ENCODE data around the gene UTP11. TPM values are rescaled to one million over a fixed set of nuclear protein-coding genes. Genes with fewer than 3 reads are reported as not detected.

UTP11 gene
- total RNA-seq, 1 experiment from 2014 or later = 48.1 TPM

GRCh38 chr1:38021969-38022368 lies 9.4 kb downstream of the UTP11 start:
- ChIA-PET POLR2A (ENCODE audit: unreplicated experiment) (no interaction called here), CTCF (no interaction called here)
- DNase-seq = no peak
- H3K4me3 ChIP-seq (ENCODE audit: low read length) = no peak overlapping the region
- H3F3A ChIP-seq (ENCODE audit: low read length, unreplicated experiment) = no peaks in the 10 kb centered on the region
- TF ChIP-seq CTCF (conservative IDR thresholded peaks at IDR 0.05; ENCODE audit: low read depth, low read length) = no peak
- TF ChIP-seq EZH2 (IDR thresholded peaks at IDR 0.05; ENCODE audit: low read length, unreplicated experiment) = no peak
- no peak for TF ChIP-seq EZH2phosphoT487 (IDR thresholded peaks at IDR 0.05; ENCODE audit: borderline replicate concordance, low read length)
- H2AFZ ChIP-seq (ENCODE audit: low read length) = no peak overlapping the region
- no peaks in the 10 kb centered on the region for H3K4me1 ChIP-seq (ENCODE audit: insufficient read depth, low read length)
- H3K9ac ChIP-seq (ENCODE audit: low read length) = no peak overlapping the region
- no peak overlapping the region for H3K27ac ChIP-seq (ENCODE audit: low read length)
- H3K36me3 ChIP-seq (ENCODE audit: low read depth, low read length) = peaks cover 66% of the 10 kb centered on the region
- no peak overlapping the region for H3K4me2 ChIP-seq (ENCODE audit: low read length)
- peaks cover 4% of the 10 kb centered on the region for H3K79me2 ChIP-seq (ENCODE audit: low read length)
- H3K9me3 ChIP-seq (ENCODE audit: low read length) = no peaks in the 10 kb centered on the region
- ATAC-seq = no peak
- no peaks in the 10 kb centered on the region for H3K9me2 ChIP-seq (replicated peaks; ENCODE audit: low read length)
- no peaks in the 10 kb centered on the region for H4K20me1 ChIP-seq (ENCODE audit: low read length)
- no peaks in the 10 kb centered on the region for H3K27me3 ChIP-seq (ENCODE audit: low read length)
- intact Hi-C loops (cut with micrococcal nuclease) = no loop called here
- BruUV-seq (replicated peaks) = no TSS peak

GRCh38 chr1:38022810-38023209 lies 10.3 kb downstream of the UTP11 start:
- Histone ChIP-seq H3K9ac (ENCODE audit: low read length) (no peak overlapping the region), H3K79me2 (ENCODE audit: low read length) (no peaks in the 10 kb centered on the region), H3K4me3 (ENCODE audit: low read length) (no peak overlapping the region), H2AFZ (ENCODE audit: low read length) (no peak overlapping the region), H3K9me2 (replicated peaks; ENCODE audit: low read length) (no peaks in the 10 kb centered on the region), H3K9me3 (ENCODE audit: low read length) (no peaks in the 10 kb centered on the region), H3K36me3 (ENCODE audit: low read depth, low read length) (peaks cover 58% of the 10 kb centered on the region), H4K20me1 (ENCODE audit: low read length) (no peaks in the 10 kb centered on the region), H3F3A (ENCODE audit: low read length, unreplicated experiment) (no peaks in the 10 kb centered on the region), H3K27ac (ENCODE audit: low read length) (no peak overlapping the region), H3K27me3 (ENCODE audit: low read length) (no peaks in the 10 kb centered on the region), H3K4me1 (ENCODE audit: insufficient read depth, low read length) (peaks cover 4% of the 10 kb centered on the region), H3K4me2 (ENCODE audit: low read length) (no peak overlapping the region)
- no TSS peak for BruUV-seq (replicated peaks)
- DNase-seq (no peak), ATAC-seq (no peak)
- TF ChIP-seq EZH2 (IDR thresholded peaks at IDR 0.05; ENCODE audit: low read length, unreplicated experiment) = no peak
- TF ChIP-seq CTCF (conservative IDR thresholded peaks at IDR 0.05; ENCODE audit: low read depth, low read length) = no peak
- no peak for TF ChIP-seq EZH2phosphoT487 (IDR thresholded peaks at IDR 0.05; ENCODE audit: borderline replicate concordance, low read length)
- POLR2A ChIA-PET (ENCODE audit: unreplicated experiment) = interaction anchor here (0.6 kb wide), 1 partner anchor 826 kb away, joined by 5 read pairs; no protein-coding TSS in a partner anchor
- intact Hi-C loops (cut with micrococcal nuclease) = no loop called here
- CTCF ChIA-PET = interaction anchor here (0.6 kb wide), 1 partner anchor 15 kb away, joined by 4 read pairs; no protein-coding TSS in a partner anchor

GRCh38 chr1:38025233-38025632 lies 12.7 kb downstream of the UTP11 start:
- Histone ChIP-seq H3K4me1 (ENCODE audit: insufficient read depth, low read length) (peaks cover 27% of the 10 kb centered on the region), H3K27me3 (ENCODE audit: low read length) (no peaks in the 10 kb centered on the region), H3F3A (ENCODE audit: low read length, unreplicated experiment) (no peaks in the 10 kb centered on the region), H4K20me1 (ENCODE audit: low read length) (no peaks in the 10 kb centered on the region), H3K9me3 (ENCODE audit: low read length) (no peaks in the 10 kb centered on the region), H3K4me3 (ENCODE audit: low read length) (no peak overlapping the region), H3K79me2 (ENCODE audit: low read length) (no peaks in the 10 kb centered on the region), H3K36me3 (ENCODE audit: low read depth, low read length) (peaks cover 38% of the 10 kb centered on the region), H2AFZ (ENCODE audit: low read length) (no peak overlapping the region), H3K9me2 (replicated peaks; ENCODE audit: low read length) (no peaks in the 10 kb centered on the region), H3K4me2 (ENCODE audit: low read length) (no peak overlapping the region), H3K27ac (ENCODE audit: low read length) (no peak overlapping the region), H3K9ac (ENCODE audit: low read length) (no peak overlapping the region)
- ChIA-PET CTCF (no interaction called here), POLR2A (ENCODE audit: unreplicated experiment) (interaction anchor here (0.6 kb wide), 1 partner anchor 98 kb away, joined by 3 read pairs; no protein-coding TSS in a partner anchor)
- intact Hi-C loops (cut with micrococcal nuclease) = no loop called here
- BruUV-seq (replicated peaks) = no TSS peak
- TF ChIP-seq EZH2phosphoT487 (IDR thresholded peaks at IDR 0.05; ENCODE audit: borderline replicate concordance, low read length) (no peak), CTCF (conservative IDR thresholded peaks at IDR 0.05; ENCODE audit: low read depth, low read length) (no peak), EZH2 (IDR thresholded peaks at IDR 0.05; ENCODE audit: low read length, unreplicated experiment) (no peak)
- ATAC-seq (no peak), DNase-seq (no peak)
